Neural cell (in vitro differentiated cells): Measurements from ENCODE around the gene C20orf202.

Experiments
- EP300 ChIP-seq: fragments of 450-650 bp; conservative IDR thresholded peaks from 2 replicates; pipeline ENCODE4 v1.6.1; 2014; ENCODE audit warnings: antibody characterized with exemption, mild to moderate bottlenecking, moderate library complexity; ENCODE audit not compliant: poor library complexity, severe bottlenecking
- EZH2 ChIP-seq: fragments of 200-600, 300-800 bp; shearing (Covaris generic), sonication (generic); IDR thresholded peaks from 2 replicates; pipeline ENCODE4 v1.6.1; 2014; ENCODE audit warnings: antibody characterized with exemption, low read length, borderline replicate concordance, mild to moderate bottlenecking; ENCODE audit not compliant: insufficient read depth, poor library complexity, severe bottlenecking
- TF ChIP-seq, protein P1 (sequence below): fragments of 450-650 bp; IDR thresholded peaks from 2 replicates; pipeline ENCODE4 v1.5.1; 2014; ENCODE audit warnings: antibody characterized with exemption, mild to moderate bottlenecking, moderate library complexity; ENCODE audit not compliant: poor library complexity, severe bottlenecking

DNA sequence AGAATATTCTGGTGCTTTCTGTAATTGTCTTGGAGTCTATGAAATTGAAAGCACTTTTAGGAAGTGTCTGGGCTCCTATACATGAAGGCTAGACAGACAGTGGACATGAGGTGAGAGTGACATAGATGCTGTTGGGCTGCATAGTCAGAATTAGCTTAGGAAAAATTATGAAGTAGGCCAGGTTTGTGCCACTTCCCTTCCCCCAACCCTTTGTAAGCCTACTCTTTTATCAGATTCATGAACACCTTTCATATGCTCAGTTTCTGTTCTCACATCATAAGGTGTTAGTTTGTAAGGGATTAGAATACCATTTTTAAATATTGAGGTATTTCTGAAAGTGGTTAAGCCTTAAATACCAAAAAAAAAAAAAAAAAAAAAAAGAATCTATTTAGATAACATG, 44.4 kb downstream of the C20orf202 start:
- TF ChIP-seq, protein P1, sequence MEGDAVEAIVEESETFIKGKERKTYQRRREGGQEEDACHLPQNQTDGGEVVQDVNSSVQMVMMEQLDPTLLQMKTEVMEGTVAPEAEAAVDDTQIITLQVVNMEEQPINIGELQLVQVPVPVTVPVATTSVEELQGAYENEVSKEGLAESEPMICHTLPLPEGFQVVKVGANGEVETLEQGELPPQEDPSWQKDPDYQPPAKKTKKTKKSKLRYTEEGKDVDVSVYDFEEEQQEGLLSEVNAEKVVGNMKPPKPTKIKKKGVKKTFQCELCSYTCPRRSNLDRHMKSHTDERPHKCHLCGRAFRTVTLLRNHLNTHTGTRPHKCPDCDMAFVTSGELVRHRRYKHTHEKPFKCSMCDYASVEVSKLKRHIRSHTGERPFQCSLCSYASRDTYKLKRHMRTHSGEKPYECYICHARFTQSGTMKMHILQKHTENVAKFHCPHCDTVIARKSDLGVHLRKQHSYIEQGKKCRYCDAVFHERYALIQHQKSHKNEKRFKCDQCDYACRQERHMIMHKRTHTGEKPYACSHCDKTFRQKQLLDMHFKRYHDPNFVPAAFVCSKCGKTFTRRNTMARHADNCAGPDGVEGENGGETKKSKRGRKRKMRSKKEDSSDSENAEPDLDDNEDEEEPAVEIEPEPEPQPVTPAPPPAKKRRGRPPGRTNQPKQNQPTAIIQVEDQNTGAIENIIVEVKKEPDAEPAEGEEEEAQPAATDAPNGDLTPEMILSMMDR: no peak
- TF ChIP-seq EP300 (no peak), EZH2 (no peak)
